Measurements from ENCODE around the gene BLACAT1.

- TF ChIP-seq POLR2AphosphoS5 (IDR thresholded peaks at IDR 0.05; ENCODE audit: low read depth, low read length) (no peak), CTCF (IDR thresholded peaks at IDR 0.05) (no peak), MAX (IDR thresholded peaks at IDR 0.05; ENCODE audit: low read depth) (no peak), REST (IDR thresholded peaks at IDR 0.05; ENCODE audit: low read depth, low read length) (no peak), CHD2 (IDR thresholded peaks at IDR 0.05; ENCODE audit: low read length, partially characterized antibody) (no peak), USF2 (IDR thresholded peaks at IDR 0.05; ENCODE audit: borderline replicate concordance, low read depth, low read length) (no peak), EZH2phosphoT487 (IDR thresholded peaks at IDR 0.05; ENCODE audit: borderline replicate concordance, low read depth) (no peak), JUND (IDR thresholded peaks at IDR 0.05) (no peak), EP300 (IDR thresholded peaks at IDR 0.05; ENCODE audit: borderline replicate concordance in 1 of 2, low read depth in 1 of 2, low read length in 1 of 2) (no peak), SMC3 (IDR thresholded peaks at IDR 0.05; ENCODE audit: low read depth, low read length) (no peak), IRF3 (IDR thresholded peaks at IDR 0.05; ENCODE audit: low read depth, low read length) (no peak)
These were observed 46.4 kb upstream of the BLACAT1 start for GRCh38 chr1:205502111-205502810.
